ENCODE measurements around the gene WT1. TPM values are rescaled to one million over a fixed set of nuclear protein-coding genes. Genes with fewer than 3 reads are reported as not detected.

WT1 gene
- total and polyA plus RNA-seq, 2 experiments from 2014 or later: 3.0 to 5.0 TPM

DNA sequence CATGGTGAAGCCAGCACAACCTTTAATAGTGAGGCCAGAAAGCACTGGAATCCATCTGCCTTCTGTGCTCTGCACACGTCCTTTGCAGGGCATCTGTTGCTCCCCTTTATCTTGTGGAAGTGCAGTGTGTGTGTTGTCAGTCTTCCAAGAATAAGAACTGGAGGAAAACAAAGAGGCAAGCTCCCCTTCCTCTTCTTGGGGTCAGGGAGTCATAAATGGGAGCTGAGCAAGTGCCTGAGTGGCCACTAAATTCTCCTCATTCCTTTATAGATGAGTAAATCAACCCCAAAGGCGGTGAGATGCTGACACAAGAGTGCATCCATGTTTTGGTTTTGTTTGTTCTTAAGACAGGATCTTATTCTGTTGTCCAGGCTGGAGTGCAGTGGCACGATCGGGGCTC, 38.3 kb downstream of the WT1 start:
- Histone ChIP-seq H3K4me3 (no peak overlapping the region), H3K9me3 (ENCODE audit: low read depth) (no peaks in the 10 kb centered on the region), H3K4me1 (ENCODE audit: low read depth) (no peaks in the 10 kb centered on the region), H3K27ac (no peak overlapping the region), H3K27me3 (peaks cover 16% of the 10 kb centered on the region), H3K36me3 (no peaks in the 10 kb centered on the region)
- TF ChIP-seq, protein P1, sequence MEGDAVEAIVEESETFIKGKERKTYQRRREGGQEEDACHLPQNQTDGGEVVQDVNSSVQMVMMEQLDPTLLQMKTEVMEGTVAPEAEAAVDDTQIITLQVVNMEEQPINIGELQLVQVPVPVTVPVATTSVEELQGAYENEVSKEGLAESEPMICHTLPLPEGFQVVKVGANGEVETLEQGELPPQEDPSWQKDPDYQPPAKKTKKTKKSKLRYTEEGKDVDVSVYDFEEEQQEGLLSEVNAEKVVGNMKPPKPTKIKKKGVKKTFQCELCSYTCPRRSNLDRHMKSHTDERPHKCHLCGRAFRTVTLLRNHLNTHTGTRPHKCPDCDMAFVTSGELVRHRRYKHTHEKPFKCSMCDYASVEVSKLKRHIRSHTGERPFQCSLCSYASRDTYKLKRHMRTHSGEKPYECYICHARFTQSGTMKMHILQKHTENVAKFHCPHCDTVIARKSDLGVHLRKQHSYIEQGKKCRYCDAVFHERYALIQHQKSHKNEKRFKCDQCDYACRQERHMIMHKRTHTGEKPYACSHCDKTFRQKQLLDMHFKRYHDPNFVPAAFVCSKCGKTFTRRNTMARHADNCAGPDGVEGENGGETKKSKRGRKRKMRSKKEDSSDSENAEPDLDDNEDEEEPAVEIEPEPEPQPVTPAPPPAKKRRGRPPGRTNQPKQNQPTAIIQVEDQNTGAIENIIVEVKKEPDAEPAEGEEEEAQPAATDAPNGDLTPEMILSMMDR (IDR thresholded peaks at IDR 0.05; ENCODE audit: low read depth, low read length): no peak
- DNase-seq (ENCODE audit: low read depth in 1 of 2, low spot score in 1 of 2): peak in 1 of 2 donors; percentile 82

DNA sequence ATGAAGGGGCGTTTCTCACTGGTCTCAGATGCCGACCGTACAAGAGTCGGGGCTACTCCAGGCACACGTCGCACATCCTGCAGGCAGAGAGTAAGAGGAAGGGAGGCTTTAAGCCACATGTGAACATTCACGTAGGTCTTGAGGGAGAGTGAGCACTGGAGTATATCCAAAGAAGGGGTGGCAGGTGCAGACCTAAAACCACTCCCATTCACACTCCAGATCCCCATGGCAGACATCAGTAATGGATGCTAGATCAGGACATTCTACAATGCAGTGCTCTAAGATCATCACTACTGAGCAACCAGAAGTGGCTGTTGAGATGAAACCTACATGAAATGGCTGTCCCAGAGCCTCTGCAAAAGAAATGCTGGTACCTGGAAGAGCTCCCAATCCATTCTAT, 39.0 kb downstream of the WT1 start:
- peaks cover 16% of the 10 kb centered on the region for H3K27me3 ChIP-seq
- no peaks in the 10 kb centered on the region for H3K36me3 ChIP-seq
- H3K4me1 ChIP-seq (ENCODE audit: low read depth): no peaks in the 10 kb centered on the region
- no peaks in the 10 kb centered on the region for H3K9me3 ChIP-seq (ENCODE audit: low read depth)
- DNase-seq (ENCODE audit: low read depth in 1 of 2, low spot score in 1 of 2): no peak
- no peak overlapping the region for H3K27ac ChIP-seq
- H3K4me3 ChIP-seq: no peak overlapping the region
- TF ChIP-seq, protein P1 (IDR thresholded peaks at IDR 0.05; ENCODE audit: low read depth, low read length): no peak

DNA sequence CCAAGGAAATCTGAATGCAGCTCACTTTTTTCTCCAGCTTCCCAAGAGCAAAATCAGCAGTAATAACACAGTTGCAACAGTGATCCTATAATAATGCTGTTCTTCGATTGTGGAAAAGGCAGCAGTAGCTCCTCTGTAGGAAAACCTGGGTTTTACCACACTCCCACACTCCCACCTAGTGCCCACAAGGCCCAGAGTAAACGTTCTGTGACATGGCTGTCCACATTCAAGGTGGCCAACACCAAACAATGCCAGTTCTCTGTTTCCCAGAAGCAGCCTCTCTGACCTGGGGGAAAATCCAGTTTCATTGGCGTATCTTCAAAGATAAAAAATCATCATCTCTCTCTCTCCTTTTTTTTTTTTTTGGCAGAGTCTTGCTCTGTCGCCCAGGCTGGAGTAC, 40.2 kb downstream of the WT1 start:
- no peaks in the 10 kb centered on the region for H3K36me3 ChIP-seq
- TF ChIP-seq, protein P1 (IDR thresholded peaks at IDR 0.05; ENCODE audit: low read depth, low read length): no peak
- no peak overlapping the region for H3K4me3 ChIP-seq
- H3K27ac ChIP-seq: no peak overlapping the region
- H3K27me3 ChIP-seq: peaks cover 16% of the 10 kb centered on the region
- H3K9me3 ChIP-seq (ENCODE audit: low read depth): no peaks in the 10 kb centered on the region
- no peak for DNase-seq (ENCODE audit: low read depth in 1 of 2, low spot score in 1 of 2)
- no peaks in the 10 kb centered on the region for H3K4me1 ChIP-seq (ENCODE audit: low read depth)

DNA sequence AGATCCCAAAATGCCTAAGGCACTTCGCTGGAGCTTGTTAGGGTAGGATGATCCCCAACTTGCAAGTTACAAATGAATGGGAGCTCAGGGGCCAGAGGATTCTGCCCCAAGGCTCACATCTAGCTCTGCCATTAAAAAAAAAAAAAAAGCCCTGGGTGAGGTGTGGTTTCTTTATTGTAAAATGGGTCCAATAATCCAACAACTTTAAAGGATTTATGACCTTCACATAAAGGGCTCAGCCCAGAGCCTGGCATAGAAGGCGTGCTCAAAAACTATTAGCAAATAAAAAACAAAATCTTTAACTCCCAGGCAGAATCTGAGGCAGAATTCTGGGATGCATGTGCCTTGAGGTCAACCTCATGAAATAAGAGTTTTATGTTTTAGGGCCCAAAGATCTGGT, 42.5 kb downstream of the WT1 start:
- Histone ChIP-seq H3K9me3 (ENCODE audit: low read depth) (no peaks in the 10 kb centered on the region), H3K27ac (no peak overlapping the region), H3K36me3 (no peaks in the 10 kb centered on the region), H3K27me3 (peaks cover 16% of the 10 kb centered on the region), H3K4me1 (ENCODE audit: low read depth) (no peaks in the 10 kb centered on the region), H3K4me3 (no peak overlapping the region)
- TF ChIP-seq, protein P1 (IDR thresholded peaks at IDR 0.05; ENCODE audit: low read depth, low read length): no peak
- no peak for DNase-seq (ENCODE audit: low read depth in 1 of 2, low spot score in 1 of 2)

DNA sequence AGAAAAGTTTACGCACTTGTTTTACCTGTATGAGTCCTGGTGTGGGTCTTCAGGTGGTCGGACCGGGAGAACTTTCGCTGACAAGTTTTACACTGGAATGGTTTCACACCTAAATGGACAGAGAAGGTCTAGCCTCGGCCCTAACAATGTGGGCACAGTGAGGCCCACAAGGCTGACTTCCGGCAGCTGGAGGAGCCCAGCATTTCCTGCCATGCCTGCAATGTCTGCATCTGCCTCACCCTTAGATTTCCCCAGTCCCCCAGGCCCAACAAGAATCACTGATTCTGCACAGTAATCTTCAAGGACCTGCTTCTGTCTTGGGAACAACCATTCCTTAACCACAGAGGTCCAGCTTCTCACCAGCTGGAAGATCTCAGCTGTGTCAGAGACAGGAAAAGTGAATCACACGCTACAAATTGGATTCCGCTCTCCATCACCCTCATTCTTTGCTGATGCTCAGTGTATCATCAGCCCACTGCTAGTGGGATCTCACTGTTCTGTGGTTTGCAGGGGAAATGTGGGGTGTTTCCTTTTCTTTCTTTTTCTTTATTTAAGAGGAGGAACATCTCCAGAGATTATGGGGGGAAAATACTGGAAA, 43.3 kb downstream of the WT1 start:
- DNase-seq (ENCODE audit: low read depth in 1 of 2, low spot score in 1 of 2): peak in 1 of 2 donors; percentile 96

More for the DNA sequence above, 43.3 kb downstream of the WT1 start:
- Histone ChIP-seq H3K4me1 (ENCODE audit: low read depth) (peaks cover 4% of the 10 kb centered on the region), H3K9me3 (ENCODE audit: low read depth) (no peaks in the 10 kb centered on the region), H3K4me3 (no peak overlapping the region), H3K27me3 (peaks cover 16% of the 10 kb centered on the region), H3K27ac (no peak overlapping the region), H3K36me3 (no peaks in the 10 kb centered on the region)
- TF ChIP-seq, protein P1 (IDR thresholded peaks at IDR 0.05; ENCODE audit: low read depth, low read length): no peak

All from cardiac muscle cell (in vitro differentiated cells and primary cell).